B cell (primary cell): ENCODE results near the gene AZIN2. TPM values are rescaled to one million over a fixed set of nuclear protein-coding genes. Genes with fewer than 3 reads are reported as not detected.

Source experiments
- ATAC-seq: fragments of 200-7000 bp; cut with Tn5 transposase; one replicate; pipeline ENCODE4 v1.10.0; 2021; ENCODE audit warnings: low read depth, mild to moderate bottlenecking, moderate number of reproducible peaks, moderate library complexity
- CTCF ChIA-PET: fragments of 350-600 bp; sonication (Branson Sonifier 250); formaldehyde crosslinking; loops from one replicate; lab custom pipeline; 2021; ENCODE audit warnings: antibody characterized with exemption, inconsistent platforms; lab: Charles Lee
- POLR2A ChIA-PET: fragments of 350-600 bp; sonication (Branson Sonifier 250); formaldehyde crosslinking; loops from one replicate; lab custom pipeline; 2021; ENCODE audit warnings: antibody characterized with exemption; lab: Charles Lee
- DNase-seq: peaks from one replicate; pipeline ENCODE4 v3.0.0; 2013
- H2AFZ ChIP-seq: 2 replicates; pipeline ENCODE4 v1.6.1; 2012; ENCODE audit warnings: mild to moderate bottlenecking, low read depth, low read length; ENCODE audit not compliant: insufficient read depth, poor library complexity, severe bottlenecking
- H3K27ac ChIP-seq, 2 donors: 1 replicate in 1 of 2; 2 replicates in 1 of 2; pipeline ENCODE4 v1.5.1; 2012 to 2013; ENCODE audit warnings: low read length in 2 of 2, mild to moderate bottlenecking in 2 of 2, moderate library complexity in 1 of 2
- H3K27me3 ChIP-seq, 4 experiments: fragments of 200-600 bp in 1 of 4; sonication (generic) in 1 of 4; replicated peaks in 1 of 4; 1 replicate in 2 of 4; 2 replicates in 2 of 4; pipeline versions ENCODE4 v1.6.1 to v1.7.0; 2013 to 2016; ENCODE audit warnings: low read length in 3 of 4, mild to moderate bottlenecking in 2 of 4, mixed read lengths in 1 of 4, moderate library complexity in 1 of 4; ENCODE audit not compliant: insufficient read depth in 4 of 4, control insufficient read depth in 3 of 4; ENCODE audit errors: control extremely low read depth in 1 of 4
- H3K36me3 ChIP-seq, 2 experiments: replicated peaks in 1 of 2; 1 replicate in 1 of 2; 2 replicates in 1 of 2; pipeline versions ENCODE4 v1.6.1 to v1.7.1; 2013; ENCODE audit warnings: low read length in 1 of 2; ENCODE audit not compliant: insufficient read depth in 2 of 2, control insufficient read depth in 1 of 2; ENCODE audit errors: control extremely low read depth in 1 of 2, extremely low read depth in 1 of 2
- H3K4me1 ChIP-seq, 2 donors: fragments of 200-600 bp in 1 of 2; sonication (generic) in 1 of 2; 1 replicate in 1 of 2; 2 replicates in 1 of 2; pipeline versions ENCODE4 v1.5.1 to v1.6.1; 2013 to 2017; ENCODE audit warnings: low read length in 2 of 2; ENCODE audit not compliant: control insufficient read depth in 2 of 2, insufficient read depth in 2 of 2
- H3K4me2 ChIP-seq: replicated peaks from 2 replicates; pipeline ENCODE3; 2012; ENCODE audit warnings: mild to moderate bottlenecking, low read depth, low read length; ENCODE audit not compliant: poor library complexity, severe bottlenecking
- H3K4me3 ChIP-seq, 5 experiments: fragments of 200-600 bp in 1 of 5; sonication (generic) in 1 of 5; 1 replicate in 3 of 5; 2 replicates in 2 of 5; pipeline versions ENCODE4 v1.5.1 to v1.7.0; 2011 to 2016; ENCODE audit warnings: low read length in 4 of 5, mild to moderate bottlenecking in 4 of 5, low read depth in 2 of 5, control low read depth in 1 of 5, moderate library complexity in 1 of 5; ENCODE audit not compliant: insufficient read depth in 1 of 5; ENCODE audit errors: control extremely low read depth in 1 of 5, extremely low read depth in 1 of 5
- H3K79me2 ChIP-seq: fragments of 200-600 bp; sonication (generic); one replicate; pipeline ENCODE4 v1.6.0; 2016; ENCODE audit warnings: low read length; ENCODE audit not compliant: control insufficient read depth, insufficient read depth
- H3K9ac ChIP-seq: fragments of 200-600 bp; sonication (generic); 2 replicates; pipeline ENCODE4 v1.6.1; 2017; ENCODE audit warnings: mild to moderate bottlenecking, low read length, moderate library complexity
- H3K9me3 ChIP-seq, 3 donors: one replicate each; pipeline versions ENCODE4 v1.6.1 to v1.7.1; 2013; ENCODE audit warnings: low read length in 2 of 3; ENCODE audit not compliant: control insufficient read depth in 2 of 3, insufficient read depth in 1 of 3; ENCODE audit errors: control extremely low read depth in 1 of 3
- H4K20me1 ChIP-seq: 2 replicates; pipeline ENCODE4 v1.6.0; 2012; ENCODE audit warnings: mild to moderate bottlenecking, low read length; ENCODE audit not compliant: insufficient read depth, control insufficient read depth, poor library complexity, severe bottlenecking
- H3K27ac Mint-ChIP-seq: one replicate; pipeline ENCODE4 v1.8.0; 2021; ENCODE audit warnings: mixed read lengths
- H3K27me3 Mint-ChIP-seq: one replicate; pipeline ENCODE4 v1.8.0; 2021; ENCODE audit warnings: mixed read lengths
- H3K4me1 Mint-ChIP-seq: one replicate; pipeline ENCODE4 v1.8.0; 2021; ENCODE audit warnings: mixed read lengths
- H3K4me3 Mint-ChIP-seq: one replicate; pipeline ENCODE4 v1.8.0; 2021; ENCODE audit warnings: mixed read lengths
- H3K9me3 Mint-ChIP-seq: one replicate; pipeline ENCODE4 v1.8.0; 2022; ENCODE audit warnings: mixed read lengths; ENCODE audit not compliant: insufficient read depth
- EZH2 ChIP-seq: IDR thresholded peaks from 2 replicates; pipeline ENCODE4 v1.6.1; 2012; ENCODE audit warnings: borderline replicate concordance, low read depth, mild to moderate bottlenecking, moderate library complexity, low read length; ENCODE audit not compliant: insufficient read depth, poor library complexity, severe bottlenecking
- WGBS: methylation state at CpG from one replicate; pipeline ENCODE4 v1.1.5; 2013; ENCODE audit warnings: missing lambda C conversion rate; ENCODE audit not compliant: insufficient coverage; 5-methylcytosine and 5-hydroxymethylcytosine counted together
- intact Hi-C: fragments of 100-400 bp; cut with micrococcal nuclease; formaldehyde crosslinking; loops from one replicate; pipeline ENCODE4 v1.10.0; 2022
- polyA plus RNA-seq: library from polyadenylated mRNA; depleted of rRNA; stranded (reverse); fragments of >200 nt; gene quantifications from 2 replicates; pipeline ENCODE4 v1.2.3, GENCODE V29; 2012
- total RNA-seq, 2 donors: library from RNA; stranded (reverse); fragments of 120-200 nt in 1 of 2; gene quantifications; 1 replicate in 1 of 2; 2 replicates in 1 of 2; pipeline versions ENCODE4 v1.2.3 to v1.2.4, GENCODE V29; 2013 to 2022
- TF ChIP-seq, protein P1 (sequence below): fragments of 200-600 bp; IDR thresholded peaks from one replicate; pipeline ENCODE4 v1.8.0; 2022; ENCODE audit warnings: antibody characterized with exemption, mild to moderate bottlenecking

AZIN2 gene
- total and polyA plus RNA-seq, 2 donors (not counting 1 experiment from before 2014, with no cell fraction given) = 0.33 to 5.9 TPM

DNA sequence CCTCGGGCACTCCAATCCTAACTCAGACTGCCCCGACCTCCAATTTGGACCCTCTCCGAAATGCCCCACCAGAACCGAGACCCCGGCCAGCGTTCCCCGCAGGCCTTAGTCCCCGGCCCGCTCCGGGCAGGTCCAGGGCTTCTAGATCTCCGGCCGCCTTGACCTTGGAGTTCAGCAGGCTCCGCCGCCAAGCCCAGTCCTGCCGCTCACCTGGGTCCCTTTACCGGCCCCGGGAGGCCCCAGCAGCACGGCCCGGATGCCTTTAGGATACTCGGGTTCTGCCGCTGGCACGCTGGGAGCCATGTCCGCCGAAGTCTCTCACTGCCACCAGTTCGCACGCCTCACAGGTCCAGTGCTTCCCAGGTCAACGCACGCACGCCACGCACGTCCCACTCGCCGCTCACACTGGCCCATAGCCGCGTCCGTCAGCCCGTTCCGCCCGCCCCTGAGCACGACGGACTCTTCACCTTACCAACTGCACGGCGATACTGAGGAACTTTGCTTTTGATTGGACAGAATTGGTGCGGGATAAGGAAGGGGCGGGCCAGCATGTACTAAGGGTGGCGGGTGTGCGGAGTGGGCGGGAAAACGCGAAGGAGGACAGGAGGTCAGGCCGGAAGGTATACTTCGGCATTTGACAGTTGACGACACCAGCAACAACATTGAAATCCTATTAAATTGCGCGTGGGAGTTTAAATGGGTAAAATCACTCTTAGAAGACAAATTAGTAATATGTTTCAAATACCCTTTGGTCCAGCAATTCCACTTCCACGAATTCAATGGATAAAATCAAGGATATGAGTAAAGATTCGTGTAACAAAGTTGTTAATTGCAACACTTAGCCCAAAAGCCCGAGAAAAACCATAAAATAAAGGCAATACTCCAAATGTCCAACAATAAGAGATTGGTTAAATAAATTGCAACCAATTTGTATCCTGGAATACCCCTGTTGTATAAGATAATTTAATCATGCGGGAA lies 44.1 kb upstream of the AZIN2 start, which contains the start of gene AK2:
AK2 (minus strand) TSS at position 358 of the 978 bp plus-strand sequence; CDS start at position 303, 55 bp downstream.
- ATAC-seq (peak; percentile 99), DNase-seq (peak; percentile 94)
- peaks cover 0 to 2% of the 10 kb centered on the region in 2 experiments for H3K36me3 ChIP-seq
- peaks cover 16 to 24% of the 10 kb centered on the region in 2 donors for H3K4me1 ChIP-seq
- Mint-ChIP-seq H3K9me3 (no peaks in the 10 kb centered on the region), H3K27me3 (no peaks in the 10 kb centered on the region), H3K4me1 (peaks cover 45% of the 10 kb centered on the region), H3K4me3 (peak within 1 kb of the TSS; percentile 97), H3K27ac (peak within 1 kb of the TSS; percentile 91)
- CTCF ChIA-PET = no interaction called here
- POLR2A ChIA-PET = interaction anchor here (0.6 kb wide), 1 partner anchor 1032 kb away, joined by 3 read pairs; no protein-coding TSS in a partner anchor
- H3K4me2 ChIP-seq = peak within 1 kb of the TSS; percentile 83
- WGBS = under 1% methylated on average over 39 of the region's 59 CpGs
- peaks cover 49% of the 10 kb centered on the region for H3K79me2 ChIP-seq
- H3K27ac ChIP-seq = peak within 1 kb of the TSS; percentile 42 to 78
- H3K4me3 ChIP-seq = peak within 1 kb of the TSS; percentile 72 to 99 (median 77)
- no peaks in the 10 kb centered on the region for H3K9me3 ChIP-seq
- H3K9ac ChIP-seq = peak within 1 kb of the TSS; percentile 86
- TF ChIP-seq EZH2 = no peak
- TF ChIP-seq, protein P1, sequence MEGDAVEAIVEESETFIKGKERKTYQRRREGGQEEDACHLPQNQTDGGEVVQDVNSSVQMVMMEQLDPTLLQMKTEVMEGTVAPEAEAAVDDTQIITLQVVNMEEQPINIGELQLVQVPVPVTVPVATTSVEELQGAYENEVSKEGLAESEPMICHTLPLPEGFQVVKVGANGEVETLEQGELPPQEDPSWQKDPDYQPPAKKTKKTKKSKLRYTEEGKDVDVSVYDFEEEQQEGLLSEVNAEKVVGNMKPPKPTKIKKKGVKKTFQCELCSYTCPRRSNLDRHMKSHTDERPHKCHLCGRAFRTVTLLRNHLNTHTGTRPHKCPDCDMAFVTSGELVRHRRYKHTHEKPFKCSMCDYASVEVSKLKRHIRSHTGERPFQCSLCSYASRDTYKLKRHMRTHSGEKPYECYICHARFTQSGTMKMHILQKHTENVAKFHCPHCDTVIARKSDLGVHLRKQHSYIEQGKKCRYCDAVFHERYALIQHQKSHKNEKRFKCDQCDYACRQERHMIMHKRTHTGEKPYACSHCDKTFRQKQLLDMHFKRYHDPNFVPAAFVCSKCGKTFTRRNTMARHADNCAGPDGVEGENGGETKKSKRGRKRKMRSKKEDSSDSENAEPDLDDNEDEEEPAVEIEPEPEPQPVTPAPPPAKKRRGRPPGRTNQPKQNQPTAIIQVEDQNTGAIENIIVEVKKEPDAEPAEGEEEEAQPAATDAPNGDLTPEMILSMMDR = no peak
- no peaks in the 10 kb centered on the region for H3K27me3 ChIP-seq
- peak within 1 kb of the TSS; percentile 79 for H2AFZ ChIP-seq
- intact Hi-C loops = loop anchor here (1.0 to 5.0 kb wide), 5 partner anchors 44 to 220 kb away; partner anchors contain the start of genes AZIN2, RNF19B, S100PBP and TRIM62
- H4K20me1 ChIP-seq = peaks cover 25% of the 10 kb centered on the region

DNA sequence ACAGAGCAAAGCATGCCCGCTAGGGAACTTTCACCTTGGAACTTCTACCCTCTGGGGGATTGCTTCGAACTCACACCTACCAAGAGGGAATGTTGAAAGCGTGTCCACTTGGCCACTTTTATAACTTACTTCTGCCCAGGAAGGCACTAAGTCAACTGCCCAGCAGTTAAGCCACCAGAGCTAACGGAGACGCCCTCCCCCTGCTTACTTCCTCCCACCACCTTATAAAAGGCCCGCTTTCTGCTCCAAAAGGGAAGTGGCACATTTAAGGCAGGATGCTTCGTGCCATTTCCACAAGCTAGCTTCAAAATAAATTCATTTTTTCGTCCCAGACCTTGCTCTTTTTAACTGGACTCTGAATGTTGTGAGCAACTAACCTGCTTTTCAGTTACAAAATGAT lies 41.1 kb upstream of the AZIN2 start:
- no peak overlapping the region for H3K27ac Mint-ChIP-seq
- intact Hi-C loops = loop anchor here (5.0 kb wide), 1 partner anchor 142 kb away; the partner anchor contains the start of gene TRIM62

More for the DNA sequence above, 41.1 kb upstream of the AZIN2 start:
- H4K20me1 ChIP-seq = peaks cover 14% of the 10 kb centered on the region
- no peak overlapping the region for H3K4me3 ChIP-seq
- Mint-ChIP-seq H3K9me3 (no peaks in the 10 kb centered on the region), H3K4me3 (no peak overlapping the region), H3K4me1 (peaks cover 25% of the 10 kb centered on the region), H3K27me3 (no peaks in the 10 kb centered on the region)
- peaks cover 13 to 17% of the 10 kb centered on the region in 2 donors for H3K4me1 ChIP-seq
- no peaks in the 10 kb centered on the region for H3K36me3 ChIP-seq
- WGBS = 45% methylated on average over 6 of the region's 8 CpGs
- H3K79me2 ChIP-seq = peaks cover 19% of the 10 kb centered on the region
- POLR2A ChIA-PET = no interaction called here
- ATAC-seq = no peak
- no peak overlapping the region for H2AFZ ChIP-seq
- H3K9ac ChIP-seq = no peak overlapping the region
- H3K27ac ChIP-seq = no peak overlapping the region
- no peak overlapping the region for H3K4me2 ChIP-seq
- H3K27me3 ChIP-seq = no peaks in the 10 kb centered on the region
- DNase-seq = no peak
- no peak for TF ChIP-seq EZH2
- CTCF ChIA-PET = no interaction called here
- no peaks in the 10 kb centered on the region for H3K9me3 ChIP-seq
